OCI-LY1 (cell line): ENCODE measurements around the gene FAHD1.

Source experiments
- H2AFZ ChIP-seq: fragments of 200-600 bp; sonication (generic), shearing (Covaris generic); 2 replicates; pipeline ENCODE4 v1.6.0; 2014; ENCODE audit warnings: antibody characterized with exemption, mild to moderate bottlenecking, low read length
- H3F3A ChIP-seq: fragments of 200-600 bp; sonication (generic), shearing (Covaris generic); 2 replicates; pipeline ENCODE4 v1.6.0; 2014; ENCODE audit warnings: mild to moderate bottlenecking, antibody characterized with exemption, low read length, moderate library complexity; ENCODE audit not compliant: insufficient read depth
- H3K27ac ChIP-seq: fragments of 200-600 bp; sonication (generic); 2 replicates; pipeline ENCODE4 v1.5.1; 2014; ENCODE audit warnings: low read length, mixed run types, mild to moderate bottlenecking, low read depth; ENCODE audit not compliant: poor library complexity, severe bottlenecking
- H3K27me3 ChIP-seq: fragments of 200-600 bp; sonication (generic); 2 replicates; pipeline ENCODE4 v1.6.0; 2014; ENCODE audit warnings: antibody characterized with exemption, mild to moderate bottlenecking, low read length, moderate library complexity; ENCODE audit not compliant: insufficient read depth
- H3K36me3 ChIP-seq: fragments of 200-600 bp; sonication (generic); 2 replicates; pipeline ENCODE4 v1.6.1; 2014; ENCODE audit warnings: mild to moderate bottlenecking, antibody characterized with exemption, low read length, moderate library complexity, mixed read lengths; ENCODE audit not compliant: insufficient read depth
- H3K4me1 ChIP-seq: fragments of 200-600 bp; sonication (generic); 2 replicates; pipeline ENCODE4 v1.5.1; 2014; ENCODE audit warnings: mild to moderate bottlenecking, low read length, moderate library complexity; ENCODE audit not compliant: insufficient read depth, severe bottlenecking
- H3K4me2 ChIP-seq: fragments of 200-600 bp; sonication (generic), shearing (Covaris generic); 2 replicates; pipeline ENCODE4 v1.6.1; 2014; ENCODE audit warnings: low read length
- H3K4me3 ChIP-seq: fragments of 200-600 bp; sonication (generic); 2 replicates; pipeline ENCODE4 v1.5.1; 2014; ENCODE audit warnings: low read length, low read depth, mild to moderate bottlenecking, mixed read lengths; ENCODE audit not compliant: poor library complexity, severe bottlenecking
- H3K79me2 ChIP-seq: fragments of 200-600 bp; shearing (Covaris generic); 2 replicates; pipeline ENCODE4 v1.6.1; 2016; ENCODE audit warnings: mixed run types, low read length, mixed read lengths; ENCODE audit not compliant: insufficient read depth
- H3K9ac ChIP-seq: fragments of 200-600 bp; sonication (generic), shearing (Covaris generic); 2 replicates; pipeline ENCODE4 v1.6.1; 2014; ENCODE audit warnings: mild to moderate bottlenecking, low read length, mixed read lengths
- H3K9me2 ChIP-seq: fragments of 200-600 bp; sonication (generic), shearing (Covaris generic); 2 replicates; pipeline ENCODE4 v1.6.1; 2014; ENCODE audit warnings: low read depth, mild to moderate bottlenecking, low read length, mixed read lengths
- H3K9me3 ChIP-seq: fragments of 200-600 bp; shearing (Covaris generic); 2 replicates; pipeline ENCODE4 v1.6.1; 2014; ENCODE audit warnings: low read length, mixed read lengths
- H4K20me1 ChIP-seq: fragments of 200-600 bp; sonication (generic), shearing (Covaris generic); 2 replicates; pipeline ENCODE4 v1.6.0; 2016; ENCODE audit warnings: mild to moderate bottlenecking, low read length; ENCODE audit not compliant: insufficient read depth
- EZH2 ChIP-seq: fragments of 200-600 bp; sonication (generic), shearing (Covaris generic); IDR thresholded peaks from 2 replicates; pipeline ENCODE4 v1.8.0; 2017; ENCODE audit warnings: borderline replicate concordance, mixed run types, mild to moderate bottlenecking, antibody characterized with exemption, low read length, moderate library complexity, mixed read lengths
- TF ChIP-seq, protein P1 (sequence below): fragments of 200-600 bp; sonication (generic), shearing (Covaris generic); IDR thresholded peaks from 2 replicates; pipeline ENCODE4 v1.5.1; 2017; ENCODE audit warnings: mild to moderate bottlenecking, antibody characterized with exemption, low read length, moderate library complexity, mixed read lengths

The FAHD1 gene

DNA sequence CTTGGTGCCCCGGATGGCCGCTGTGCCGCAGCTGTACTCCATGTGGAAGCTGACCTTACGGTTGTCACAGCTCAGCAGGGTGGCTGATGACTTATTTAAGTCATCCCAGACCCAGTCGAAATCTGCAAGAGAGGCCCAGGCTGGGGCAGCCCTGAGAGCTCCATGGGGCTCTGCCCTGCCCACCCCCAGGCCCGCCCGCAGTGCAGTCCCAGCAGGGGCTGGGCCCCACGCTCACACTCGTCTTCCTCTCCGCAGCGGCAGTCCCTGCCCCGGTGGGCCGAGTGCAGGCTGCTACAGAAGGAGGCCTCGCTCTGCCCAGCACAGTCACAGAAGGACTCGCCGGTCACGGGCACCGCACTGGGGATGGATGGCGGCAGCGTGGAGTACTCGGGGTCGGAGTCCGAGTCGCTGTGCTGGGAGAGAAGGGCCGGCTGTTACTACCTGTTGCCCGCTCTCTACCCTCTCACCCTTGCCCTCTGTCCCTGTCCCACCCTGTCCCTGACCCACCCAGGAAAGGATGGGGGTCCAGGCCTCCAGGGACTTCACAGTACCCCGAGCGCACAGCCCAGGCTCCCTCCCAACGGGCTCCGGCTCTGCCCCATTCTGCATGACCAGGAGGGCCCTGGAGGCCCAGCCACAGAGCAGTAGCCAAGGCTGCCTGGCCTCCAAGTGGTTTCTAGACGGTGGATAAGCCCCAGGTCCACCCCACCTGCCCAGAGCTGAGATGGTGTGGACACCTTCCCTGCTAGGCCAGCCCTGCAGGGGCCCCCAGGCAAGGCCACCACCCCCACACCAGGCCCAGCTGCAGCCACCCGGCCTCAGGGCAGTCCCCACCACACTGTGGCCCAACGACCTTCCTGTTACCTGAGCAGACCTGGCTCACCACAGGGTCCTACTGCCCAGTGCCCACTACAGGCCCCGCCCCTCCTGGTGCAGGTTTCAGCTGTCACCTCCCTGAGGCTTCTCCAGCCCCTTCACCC, 48.5 kb upstream of the FAHD1 start:
- H3K4me2 ChIP-seq = no peak overlapping the region
- no peak overlapping the region for H3K9ac ChIP-seq
- no peaks in the 10 kb centered on the region for H4K20me1 ChIP-seq
- no peaks in the 10 kb centered on the region for H3K27me3 ChIP-seq
- H3K79me2 ChIP-seq = no peaks in the 10 kb centered on the region
- peaks cover 25% of the 10 kb centered on the region for H3K4me1 ChIP-seq
- TF ChIP-seq EZH2 = no peak
- TF ChIP-seq, protein P1, sequence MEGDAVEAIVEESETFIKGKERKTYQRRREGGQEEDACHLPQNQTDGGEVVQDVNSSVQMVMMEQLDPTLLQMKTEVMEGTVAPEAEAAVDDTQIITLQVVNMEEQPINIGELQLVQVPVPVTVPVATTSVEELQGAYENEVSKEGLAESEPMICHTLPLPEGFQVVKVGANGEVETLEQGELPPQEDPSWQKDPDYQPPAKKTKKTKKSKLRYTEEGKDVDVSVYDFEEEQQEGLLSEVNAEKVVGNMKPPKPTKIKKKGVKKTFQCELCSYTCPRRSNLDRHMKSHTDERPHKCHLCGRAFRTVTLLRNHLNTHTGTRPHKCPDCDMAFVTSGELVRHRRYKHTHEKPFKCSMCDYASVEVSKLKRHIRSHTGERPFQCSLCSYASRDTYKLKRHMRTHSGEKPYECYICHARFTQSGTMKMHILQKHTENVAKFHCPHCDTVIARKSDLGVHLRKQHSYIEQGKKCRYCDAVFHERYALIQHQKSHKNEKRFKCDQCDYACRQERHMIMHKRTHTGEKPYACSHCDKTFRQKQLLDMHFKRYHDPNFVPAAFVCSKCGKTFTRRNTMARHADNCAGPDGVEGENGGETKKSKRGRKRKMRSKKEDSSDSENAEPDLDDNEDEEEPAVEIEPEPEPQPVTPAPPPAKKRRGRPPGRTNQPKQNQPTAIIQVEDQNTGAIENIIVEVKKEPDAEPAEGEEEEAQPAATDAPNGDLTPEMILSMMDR = no peak
- H3K9me2 ChIP-seq = no peaks in the 10 kb centered on the region
- no peak overlapping the region for H3K4me3 ChIP-seq
- H3K27ac ChIP-seq = no peak overlapping the region
- H3K36me3 ChIP-seq = peaks cover 44% of the 10 kb centered on the region
- no peak overlapping the region for H2AFZ ChIP-seq
- H3K9me3 ChIP-seq = no peaks in the 10 kb centered on the region
- H3F3A ChIP-seq = 0 out of 2 replicates have a peak, but pooled peaks cover 3% of the 10 kb centered on the region

DNA sequence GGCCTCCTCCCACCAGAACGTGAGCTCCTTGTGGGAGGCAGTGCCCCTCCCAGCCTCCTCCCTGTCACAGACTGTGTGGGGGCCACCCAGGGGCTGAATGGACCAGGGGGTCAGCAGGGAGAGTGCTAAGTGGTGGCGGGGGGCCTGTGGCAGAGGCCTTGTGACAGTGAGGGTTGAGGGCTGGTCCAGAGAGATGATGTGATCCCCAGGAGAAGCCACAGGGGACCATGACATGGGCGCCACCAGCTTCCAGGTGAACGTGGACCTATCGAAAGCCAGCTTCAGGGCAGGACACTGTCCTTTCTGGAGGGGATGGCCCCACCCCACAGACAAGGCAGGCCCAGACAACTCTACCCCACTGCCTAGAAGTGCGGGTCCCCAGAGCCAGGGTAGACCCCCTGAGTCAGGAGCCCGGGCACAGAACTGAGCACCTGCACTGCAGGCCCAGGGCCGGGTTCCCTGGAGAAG, 47.7 kb upstream of the FAHD1 start:
- H3K9me3 ChIP-seq = no peaks in the 10 kb centered on the region
- H3K4me1 ChIP-seq = peaks cover 25% of the 10 kb centered on the region
- no peak overlapping the region for H3K4me2 ChIP-seq
- H3F3A ChIP-seq = 0 out of 2 replicates have a peak, but pooled peaks cover 3% of the 10 kb centered on the region
- H4K20me1 ChIP-seq = no peaks in the 10 kb centered on the region
- peaks cover 44% of the 10 kb centered on the region for H3K36me3 ChIP-seq
- no peaks in the 10 kb centered on the region for H3K9me2 ChIP-seq
- H2AFZ ChIP-seq = no peak overlapping the region
- no peaks in the 10 kb centered on the region for H3K27me3 ChIP-seq
- no peak overlapping the region for H3K27ac ChIP-seq
- TF ChIP-seq, protein P1 = no peak
- no peak for TF ChIP-seq EZH2
- H3K9ac ChIP-seq = no peak overlapping the region
- no peak overlapping the region for H3K4me3 ChIP-seq
- peaks cover 6% of the 10 kb centered on the region; the same call in 1 of the 2 replicates for H3K79me2 ChIP-seq

DNA sequence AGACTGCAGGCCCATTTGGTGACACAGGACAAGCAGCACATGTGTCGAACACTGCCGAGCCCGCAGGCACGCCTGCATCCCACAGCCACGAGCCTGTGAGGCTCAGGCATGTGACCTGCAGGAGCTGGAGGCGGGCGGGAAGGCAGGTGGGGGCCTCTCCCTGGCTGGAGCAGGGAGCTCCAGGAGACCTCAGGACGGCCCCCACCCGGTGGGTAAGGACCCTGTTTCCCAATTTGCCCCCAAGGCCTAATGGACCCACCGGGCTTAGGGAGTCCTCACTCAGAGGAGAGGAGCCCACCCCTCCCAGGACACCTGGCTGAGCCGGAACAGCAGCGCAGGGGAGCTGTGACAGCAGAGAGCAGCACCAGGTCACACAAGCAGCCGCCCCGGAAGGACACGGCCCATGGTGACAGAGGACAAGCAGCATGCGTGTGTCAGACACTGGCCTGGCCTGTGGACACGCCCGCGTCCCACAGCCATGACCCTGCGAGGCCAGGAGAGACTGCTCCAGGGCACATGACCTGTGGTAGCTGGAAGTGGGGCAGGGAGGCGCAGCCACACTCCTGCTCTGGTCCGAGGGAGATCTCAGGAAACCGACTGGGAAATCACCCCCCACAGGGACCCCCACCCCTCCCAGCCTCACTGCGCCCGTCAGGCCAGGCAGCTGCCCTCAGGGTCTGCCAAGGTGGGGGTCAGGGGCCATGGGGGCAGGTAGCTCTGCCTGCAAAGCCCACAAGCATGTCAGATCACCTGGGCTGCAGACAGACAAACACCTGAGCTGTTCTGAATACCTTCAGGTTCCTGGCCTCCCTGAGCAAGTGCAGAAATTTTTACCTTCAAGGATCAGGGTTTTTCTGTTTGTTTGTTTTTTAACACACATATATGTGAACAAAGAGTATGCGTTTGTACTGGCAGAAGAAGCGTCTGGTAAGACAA, 47.0 kb upstream of the FAHD1 start:
- Histone ChIP-seq H3F3A (0 out of 2 replicates have a peak, but pooled peaks cover 3% of the 10 kb centered on the region), H4K20me1 (no peaks in the 10 kb centered on the region), H3K27me3 (no peaks in the 10 kb centered on the region), H3K4me3 (no peak overlapping the region), H3K36me3 (peaks cover 47% of the 10 kb centered on the region), H3K9me2 (no peaks in the 10 kb centered on the region), H3K79me2 (peaks cover 6% of the 10 kb centered on the region), H2AFZ (no peak overlapping the region), H3K27ac (no peak overlapping the region), H3K9me3 (no peaks in the 10 kb centered on the region), H3K9ac (no peak overlapping the region; the same call in 1 of the 2 replicates), H3K4me2 (no peak overlapping the region), H3K4me1 (peaks cover 20% of the 10 kb centered on the region)
- TF ChIP-seq, protein P1 = no peak
- TF ChIP-seq EZH2 = no peak
